C4-2B (cell line): Measurements from ENCODE around the gene P3H3.

Source experiments
- CTCF ChIP-seq: fragments of 450-650 bp; conservative IDR thresholded peaks from 2 replicates; pipeline ENCODE4 v1.5.1; 2017; ENCODE audit warnings: mild to moderate bottlenecking
- ZFX ChIP-seq: fragments of 450-650 bp; IDR thresholded peaks from 2 replicates; pipeline ENCODE4 v1.6.1; 2017

GRCh38 chr12:6873094-6874014 is 45.1 kb downstream of the P3H3 start, which contains the start of gene SPSB2:
- TF ChIP-seq CTCF (no peak), ZFX (peak; percentile 6; the same call in 1 of the 2 replicates)
